Testis (tissue), 3 donors: Measurements from ENCODE around the gene GJB3. TPM values are rescaled to one million over a fixed set of nuclear protein-coding genes. Genes with fewer than 3 reads are reported as not detected.

ENCODE experiments used
- DNase-seq: peaks from one replicate; pipeline ENCODE4 v3.0.0-alpha.2; 2019
- H3K27ac ChIP-seq, 2 donors: fragments of 200-600 bp; sonication (generic); one replicate each; pipeline ENCODE4 v1.5.1; 2019
- H3K27me3 ChIP-seq: fragments of 200-600 bp; sonication (generic); one replicate; pipeline ENCODE4 v1.5.1; 2019
- H3K36me3 ChIP-seq: fragments of 200-600 bp; sonication (generic); one replicate; pipeline ENCODE4 v1.5.1; 2017; ENCODE audit warnings: low read depth; ENCODE audit errors: missing control alignments
- H3K4me1 ChIP-seq: fragments of 200-600 bp; sonication (generic); one replicate; pipeline ENCODE4 v1.5.1; 2019
- H3K4me3 ChIP-seq, 2 donors: fragments of 200-600 bp; sonication (generic); one replicate each; pipeline ENCODE4 v1.5.1; 2017 to 2019
- H3K9me3 ChIP-seq: fragments of 200-600 bp; sonication (generic); one replicate; pipeline ENCODE4 v1.5.1; 2017
- CTCF ChIP-seq, 3 experiments: fragments of 450-650 bp in 2 of 3; fragments of 200-600 bp in 1 of 3; sonication (generic) in 1 of 3; IDR thresholded peaks; one replicate each; pipeline ENCODE4 v1.5.1; 2016 to 2019; ENCODE audit warnings: antibody characterized with exemption in 3 of 3, mild to moderate bottlenecking in 2 of 3, moderate library complexity in 1 of 3
- POLR2A ChIP-seq: fragments of 450-650 bp; IDR thresholded peaks from one replicate; pipeline ENCODE4 v1.6.1; 2017; ENCODE audit warnings: antibody characterized with exemption, mild to moderate bottlenecking, moderate library complexity
- WGBS, 2 donors: methylation state at CpG; one replicate each; pipeline ENCODE4 v1.1.5; 2018; 5-methylcytosine and 5-hydroxymethylcytosine counted together
- intact Hi-C: fragments of 100-400 bp; cut with DNase I; formaldehyde crosslinking; loops from one replicate; pipeline ENCODE4 v1.15.1; 2023; ENCODE audit warnings: low total_unique reads
- polyA plus RNA-seq: library from polyadenylated mRNA; stranded (reverse); fragments of 350-450 nt; fragmentation: Illumina TruSeq; extraction: RNeasy Lipid Tissue Mini Kit (QIAGEN cat#74804); gene quantifications from one replicate; pipeline ENCODE4 v1.2.3, GENCODE V29; 2014; ENCODE audit warnings: low read depth, low replicate concordance; ENCODE audit not compliant: insufficient read depth
- total RNA-seq, 2 donors: library from RNA; depleted of rRNA; stranded (reverse); fragments of >200 nt; gene quantifications; one replicate each; pipeline ENCODE4 v1.2.3, GENCODE V29; 2016

Gene GJB3
- total and polyA plus RNA-seq, 3 donors from 2014 or later, result 0.40 to 0.55 (median 0.50) TPM

GRCh38 chr1:34740161-34740868, 40.7 kb upstream of the GJB3 start:
- intact Hi-C loops, result loop anchor here (10.0 kb wide), 1 partner anchor 1106 kb away; no protein-coding TSS in a partner anchor
- H3K27ac ChIP-seq, result no peak overlapping the region
- H3K4me3 ChIP-seq, result no peak overlapping the region

GRCh38 chr1:34742667-34743270, 38.2 kb upstream of the GJB3 start:
- no peaks in the 10 kb centered on the region for H3K27me3 ChIP-seq
- H3K36me3 ChIP-seq, result no peaks in the 10 kb centered on the region
- H3K4me3 ChIP-seq, result no peak overlapping the region
- 12 to 26% methylated on average over 12 to 16 of the region's 16 CpGs for WGBS, 2 donors
- intact Hi-C loops, result loop anchor here (10.0 kb wide), 1 partner anchor 1108 kb away; no protein-coding TSS in a partner anchor
- DNase-seq, result peak; percentile 87
- H3K9me3 ChIP-seq, result no peaks in the 10 kb centered on the region
- H3K4me1 ChIP-seq, result no peaks in the 10 kb centered on the region
- H3K27ac ChIP-seq, result no peak overlapping the region
- TF ChIP-seq CTCF (IDR thresholded peaks at IDR 0.05) (peak; percentile 44 to 92 (median 80)), POLR2A (no peak)

More at GRCh38 chr1:34740161-34740868, 40.7 kb upstream of the GJB3 start:
- H3K27me3 ChIP-seq, result no peaks in the 10 kb centered on the region
- H3K36me3 ChIP-seq, result no peaks in the 10 kb centered on the region
- H3K9me3 ChIP-seq, result no peaks in the 10 kb centered on the region
- H3K4me1 ChIP-seq, result no peaks in the 10 kb centered on the region
- 64 to 69% methylated on average over 18 of the region's 18 CpGs for WGBS, 2 donors
- no peak for DNase-seq
- TF ChIP-seq POLR2A (no peak), CTCF (IDR thresholded peaks at IDR 0.05) (no peak)

GRCh38 chr1:34743775-34744174, 37.2 kb upstream of the GJB3 start:
- Histone ChIP-seq H3K27me3 (no peaks in the 10 kb centered on the region), H3K27ac (no peak overlapping the region), H3K4me1 (no peaks in the 10 kb centered on the region), H3K9me3 (no peaks in the 10 kb centered on the region), H3K4me3 (no peak overlapping the region), H3K36me3 (no peaks in the 10 kb centered on the region)
- DNase-seq, result no peak
- WGBS, 2 donors, result 84 to 88% methylated on average over 6 of the region's 6 CpGs
- TF ChIP-seq CTCF (IDR thresholded peaks at IDR 0.05) (no peak), POLR2A (no peak)
- intact Hi-C loops, result loop anchor here (10.0 kb wide), 1 partner anchor 1109 kb away; no protein-coding TSS in a partner anchor

- Histone ChIP-seq H3K36me3 (no peaks in the 10 kb centered on the region), H3K4me1 (no peaks in the 10 kb centered on the region), H3K4me3 (no peak overlapping the region), H3K9me3 (no peaks in the 10 kb centered on the region), H3K27me3 (no peaks in the 10 kb centered on the region), H3K27ac (no peak overlapping the region)
- WGBS, 2 donors, result 86 to 87% methylated on average over 2 to 3 of the region's 3 CpGs
- TF ChIP-seq CTCF (IDR thresholded peaks at IDR 0.05) (no peak), POLR2A (no peak)
- intact Hi-C loops, result loop anchor here (10.0 kb wide), 1 partner anchor 1110 kb away; no protein-coding TSS in a partner anchor
- no peak for DNase-seq
These were observed 36.2 kb upstream of the GJB3 start for GRCh38 chr1:34744851-34745250.
